Testis (tissue), 2 donors: ENCODE results near the gene GNB5.

Source experiments
- CTCF ChIP-seq, 3 experiments: fragments of 450-650 bp in 2 of 3; fragments of 200-600 bp in 1 of 3; sonication (generic) in 1 of 3; IDR thresholded peaks; one replicate each; pipeline ENCODE4 v1.5.1; 2016 to 2019; ENCODE audit warnings: antibody characterized with exemption in 3 of 3, mild to moderate bottlenecking in 2 of 3, moderate library complexity in 1 of 3
- POLR2A ChIP-seq: fragments of 450-650 bp; IDR thresholded peaks from one replicate; pipeline ENCODE4 v1.6.1; 2017; ENCODE audit warnings: antibody characterized with exemption, mild to moderate bottlenecking, moderate library complexity

- TF ChIP-seq CTCF (IDR thresholded peaks at IDR 0.05) (no peak), POLR2A (no peak)
Observed at GRCh38 chr15:52090193-52090592, 101.0 kb downstream of the GNB5 start.
